ENCODE data around the gene MSH5. TPM values are rescaled to one million over a fixed set of nuclear protein-coding genes. Genes with fewer than 3 reads are reported as not detected.

The MSH5 gene
- total and polyA plus RNA-seq, 2 of the 13 experiments (the other 11 are each of a cell fraction or from before 2014, with no cell fraction given), result 10.2 to 38.7 TPM

- TF ChIP-seq ZNF878 (CRISPR knock-in tag; IDR thresholded peaks at IDR 0.05) (no peak), MLXIP (CRISPR knock-in tag; IDR thresholded peaks at IDR 0.05; ENCODE audit: borderline replicate concordance) (no peak), NFIB (CRISPR knock-in tag; IDR thresholded peaks at IDR 0.05; ENCODE audit: borderline replicate concordance) (no peak), ZNF879 (CRISPR knock-in tag; IDR thresholded peaks at IDR 0.05) (0 out of 2 replicates have a peak, but pooled peaks have one; percentile 35), BCL3 (CRISPR knock-in tag; IDR thresholded peaks at IDR 0.05) (no peak), ZBTB46 (CRISPR knock-in tag; IDR thresholded peaks at IDR 0.05; ENCODE audit: borderline replicate concordance) (no peak), BRD4 (CRISPR knock-in tag; IDR thresholded peaks at IDR 0.05) (no peak), MBNL3 (CRISPR knock-in tag; conservative IDR thresholded peaks at IDR 0.05) (no peak), FOSL1 (CRISPR knock-in tag; IDR thresholded peaks at IDR 0.05; ENCODE audit: borderline replicate concordance) (no peak), TARDBP (CRISPR knock-in tag; IDR thresholded peaks at IDR 0.05) (no peak), RFXAP (CRISPR knock-in tag; IDR thresholded peaks at IDR 0.05; ENCODE audit: borderline replicate concordance) (no peak), ZFP91 (CRISPR knock-in tag; IDR thresholded peaks at IDR 0.05; ENCODE audit: borderline replicate concordance) (peak; percentile 77), NBN (conservative IDR thresholded peaks at IDR 0.05) (no peak), ZNF891 (CRISPR knock-in tag; IDR thresholded peaks at IDR 0.05) (no peak; the same call in 1 of the 2 replicates), ZNF260 (CRISPR knock-in tag; IDR thresholded peaks at IDR 0.05; ENCODE audit: borderline replicate concordance, low read depth) (no peak), ZFP36L1 (CRISPR knock-in tag; IDR thresholded peaks at IDR 0.05) (no peak), ZKSCAN5 (CRISPR knock-in tag; IDR thresholded peaks at IDR 0.05) (no peak), ZNF839 (CRISPR knock-in tag; IDR thresholded peaks at IDR 0.05; ENCODE audit: borderline replicate concordance) (peak; percentile 30; the same call in 1 of the 2 replicates), ATF6 (CRISPR knock-in tag; conservative IDR thresholded peaks at IDR 0.05) (no peak; the same call in 1 of the 2 replicates)
Observed at GRCh38 chr6:31769684-31770371, 30.0 kb downstream of the MSH5 start (continued).

Measured in HepG2 (cell line).